GM12878 (cell line): ENCODE measurements around the gene PRKCD. TPM values are rescaled to one million over a fixed set of nuclear protein-coding genes. Genes with fewer than 3 reads are reported as not detected.

Experiments used
- ATAC-seq: fragments of 200-7000 bp; cut with Tn5 transposase; 3 replicates; pipeline ENCODE4 v1.9.1; 2020; ENCODE audit warnings: mild to moderate bottlenecking, moderate library complexity
- BruUV-seq: library from RNA; stranded (reverse); fragments of 400-500 nt; replicated peaks from 2 replicates; lab custom pipeline; 2021; lab: Mats Ljungman, UMichigan
- CTCF ChIA-PET: fragments of 300-600 bp; sonication (Branson Sonifier 250); formaldehyde crosslinking; extraction: SDS; loops from one replicate; lab custom pipeline; 2021; ENCODE audit warnings: inconsistent platforms; lab: Yijun Ruan, JAX
- POLR2A ChIA-PET: fragments of 350-600 bp; formaldehyde crosslinking; extraction: SDS; loops from one replicate; lab custom pipeline; 2021; ENCODE audit warnings: inconsistent platforms; lab: Charles Lee
- RAD21 ChIA-PET: fragments of 300-600 bp; sonication (Branson Sonifier 250); formaldehyde crosslinking; loops from one replicate; lab custom pipeline; 2023; ENCODE audit warnings: antibody characterized with exemption; ENCODE audit not compliant: unreplicated experiment; lab: Charles Lee
- SMC1A ChIA-PET: fragments of 300-600 bp; sonication (Branson Sonifier 250); formaldehyde crosslinking; loops from one replicate; lab custom pipeline; 2023; ENCODE audit not compliant: unreplicated experiment, uncharacterized antibody; lab: Charles Lee
- DNase-seq: peaks from one replicate; pipeline ENCODE4 v3.0.0-alpha.2; 2011; ENCODE audit warnings: low read depth, low spot score
- FAIRE-seq: peaks from 3 replicates; lab custom pipeline; 2011; peaks lifted over from hg19 to GRCh38; lab: Jason Lieb, UNC
- H2AFZ ChIP-seq: 2 replicates; pipeline ENCODE4 v1.6.0; 2011; ENCODE audit warnings: low read depth, low read length, control low read depth; ENCODE audit not compliant: control insufficient read depth
- H3K27ac ChIP-seq: 2 replicates; pipeline ENCODE4 v1.5.1; 2011; ENCODE audit warnings: control low read depth; ENCODE audit not compliant: control insufficient read depth, insufficient read depth
- H3K27me3 ChIP-seq, 2 experiments: replicated peaks in 1 of 2; 2 replicates each; pipeline versions ENCODE4 v1.6.0 to v1.6.1; 2011; ENCODE audit warnings: low read length in 1 of 2; ENCODE audit not compliant: control insufficient read depth in 2 of 2, insufficient read depth in 2 of 2
- H3K36me3 ChIP-seq, 2 experiments: 2 replicates each; pipeline ENCODE4 v1.5.1; 2011; ENCODE audit warnings: low read length in 1 of 2; ENCODE audit not compliant: control insufficient read depth in 2 of 2, insufficient read depth in 2 of 2
- H3K4me1 ChIP-seq: 2 replicates; pipeline ENCODE4 v1.6.1; 2011; ENCODE audit warnings: mild to moderate bottlenecking, low read length, moderate library complexity, mixed read lengths; ENCODE audit not compliant: control insufficient read depth, insufficient read depth
- H3K4me2 ChIP-seq: 2 replicates; pipeline ENCODE4 v1.6.0; 2011; ENCODE audit warnings: control low read depth; ENCODE audit not compliant: control insufficient read depth, insufficient read depth
- H3K4me3 ChIP-seq: fragments of 200-600 bp; sonication (generic); 2 replicates; pipeline ENCODE4 v1.5.1; 2016
- H3K79me2 ChIP-seq: 2 replicates; pipeline ENCODE4 v1.6.0; 2011; ENCODE audit warnings: low read length; ENCODE audit not compliant: control insufficient read depth, insufficient read depth
- H3K9ac ChIP-seq: 2 replicates; pipeline ENCODE4 v1.8.0; 2011; ENCODE audit warnings: low read length, control low read depth, mixed read lengths; ENCODE audit not compliant: control insufficient read depth, insufficient read depth
- H3K9me3 ChIP-seq: replicated peaks from 3 replicates; pipeline ENCODE4 v1.5.1; 2011; ENCODE audit warnings: mild to moderate bottlenecking, low read length; ENCODE audit not compliant: control insufficient read depth, insufficient read depth
- H4K20me1 ChIP-seq: 2 replicates; pipeline ENCODE4 v1.6.0; 2011; ENCODE audit not compliant: control insufficient read depth, insufficient read depth
- BCL11A ChIP-seq: IDR thresholded peaks from 2 replicates; pipeline ENCODE4 v1.6.1; 2011; ENCODE audit warnings: low read depth, low read length
- BRCA1 ChIP-seq: IDR thresholded peaks from 2 replicates; pipeline ENCODE4 v1.6.1; 2011; ENCODE audit warnings: low read depth, low read length, improper control_type of control experiment
- CBX5 ChIP-seq: sonication (generic); IDR thresholded peaks from 2 replicates; pipeline ENCODE4 v1.6.1; 2016; ENCODE audit warnings: low read depth, moderate library complexity, mild to moderate bottlenecking, inconsistent platforms
- CTCF ChIP-seq, 3 experiments: IDR thresholded peaks in 2 of 3; conservative IDR thresholded peaks in 1 of 3; 2 replicates each; pipeline ENCODE4 v1.5.1; 2011; ENCODE audit warnings: low read depth in 3 of 3, low read length in 3 of 3, mild to moderate bottlenecking in 3 of 3, control low read depth in 2 of 3, moderate library complexity in 2 of 3, inconsistent platforms in 1 of 3, mixed read lengths in 1 of 3; ENCODE audit not compliant: control insufficient read depth in 2 of 3, insufficient read depth in 1 of 3; ENCODE audit errors: extremely low read depth in 1 of 3
- FOXK2 ChIP-seq: fragments of 450-650 bp; IDR thresholded peaks from 2 replicates; pipeline ENCODE4 v1.6.1; 2017; ENCODE audit warnings: mild to moderate bottlenecking, moderate library complexity
- IKZF2 ChIP-seq, 2 experiments: fragments of 450-650 bp; IDR thresholded peaks; 2 replicates each; pipeline ENCODE4 v1.6.1; 2017; ENCODE audit warnings: mild to moderate bottlenecking in 2 of 2, moderate library complexity in 2 of 2
- NFYA ChIP-seq: IDR thresholded peaks from 2 replicates; pipeline ENCODE4 v1.6.1; 2011; ENCODE audit warnings: low read depth, mild to moderate bottlenecking, low read length, improper control_type of control experiment, borderline replicate concordance
- NFYB ChIP-seq: IDR thresholded peaks from 2 replicates; pipeline ENCODE4 v1.6.1; 2011; ENCODE audit warnings: low read depth, mild to moderate bottlenecking, low read length, improper control_type of control experiment, moderate library complexity; ENCODE audit not compliant: insufficient read depth
- NRF1 ChIP-seq: conservative IDR thresholded peaks from 2 replicates; pipeline ENCODE4 v1.6.1; 2011; ENCODE audit warnings: mild to moderate bottlenecking, low read depth, low read length, improper control_type of control experiment
- POU2F2 ChIP-seq: IDR thresholded peaks from 3 replicates; pipeline ENCODE4 v1.6.1; 2011; ENCODE audit warnings: low read depth, mild to moderate bottlenecking, low read length, borderline replicate concordance
- SPI1 ChIP-seq: IDR thresholded peaks from 2 replicates; pipeline ENCODE4 v1.6.1; 2011; ENCODE audit warnings: low read depth, mild to moderate bottlenecking, low read length, moderate library complexity, borderline replicate concordance; ENCODE audit not compliant: insufficient read depth
- SUZ12 ChIP-seq: fragments of 200-600 bp; sonication (generic); IDR thresholded peaks from one replicate; pipeline ENCODE4 v1.6.1; 2018; ENCODE audit warnings: antibody characterized with exemption, mild to moderate bottlenecking; ENCODE audit not compliant: unreplicated experiment
- WGBS: methylation state at CpG from one replicate; pipeline ENCODE4 v1.1.6; 2016; ENCODE audit warnings: low lambda C conversion rate; ENCODE audit not compliant: insufficient replicate concordance, insufficient coverage; ENCODE audit errors: missing lambda C conversion rate; 5-methylcytosine and 5-hydroxymethylcytosine counted together
- in situ Hi-C: fragments of 300-500 bp; cut with MboI; formaldehyde crosslinking; loops from 9 replicates; pipeline ENCODE4 v1.14.3; 2018; ENCODE audit warnings: mixed read lengths
- intact Hi-C: fragments of 100-400 bp; cut with micrococcal nuclease; formaldehyde crosslinking; loops from one replicate; pipeline ENCODE4 v1.14.2; 2022; ENCODE audit not compliant: unreplicated experiment
- polyA plus RNA-seq, 11 experiments: library from polyadenylated mRNA; depleted of rRNA in 4 of 11; unstranded in 6 of 11; stranded (reverse) in 5 of 11; fragments of >200 nt; fragmentation: Nextera tagmentation in 4 of 11; fragmentation: Illumina TruSeq in 1 of 11; extraction: Ambion mirVana in 4 of 11; extraction: Trizol in 1 of 11; gene quantifications; 1 replicate in 1 of 11; 2 replicates in 10 of 11; pipeline versions ENCODE4 v1.2.1 to v1.2.3, GENCODE V29; 2011 to 2016; ENCODE audit warnings: inconsistent platforms in 2 of 11, missing spikeins in 2 of 11, low read depth in 1 of 11
- total RNA-seq, 4 experiments: library from RNA; depleted of rRNA in 3 of 4; stranded (reverse); fragments of >200 nt in 3 of 4; fragmentation: Illumina TruSeq in 1 of 4; extraction: Trizol in 1 of 4; gene quantifications; 2 replicates each; pipeline versions ENCODE4 v1.2.1 to v1.2.3, GENCODE V29; 2013 to 2021
- TF ChIP-seq, protein P1 (sequence below): fragments of 450-650 bp; IDR thresholded peaks from 2 replicates; pipeline ENCODE4 v1.6.1; 2016; ENCODE audit warnings: mild to moderate bottlenecking
- TF ChIP-seq, protein P2 (sequence below): fragments of 150-350 bp; IDR thresholded peaks from 2 replicates; pipeline ENCODE4 v1.6.1; 2014; ENCODE audit warnings: mild to moderate bottlenecking, low read depth, low read length

The PRKCD gene
- total and polyA plus RNA-seq, 10 of the 15 experiments (the other 5 are each of a cell fraction or from before 2014, with no cell fraction given), result 10.0 to 114 (median 42.4) TPM

DNA sequence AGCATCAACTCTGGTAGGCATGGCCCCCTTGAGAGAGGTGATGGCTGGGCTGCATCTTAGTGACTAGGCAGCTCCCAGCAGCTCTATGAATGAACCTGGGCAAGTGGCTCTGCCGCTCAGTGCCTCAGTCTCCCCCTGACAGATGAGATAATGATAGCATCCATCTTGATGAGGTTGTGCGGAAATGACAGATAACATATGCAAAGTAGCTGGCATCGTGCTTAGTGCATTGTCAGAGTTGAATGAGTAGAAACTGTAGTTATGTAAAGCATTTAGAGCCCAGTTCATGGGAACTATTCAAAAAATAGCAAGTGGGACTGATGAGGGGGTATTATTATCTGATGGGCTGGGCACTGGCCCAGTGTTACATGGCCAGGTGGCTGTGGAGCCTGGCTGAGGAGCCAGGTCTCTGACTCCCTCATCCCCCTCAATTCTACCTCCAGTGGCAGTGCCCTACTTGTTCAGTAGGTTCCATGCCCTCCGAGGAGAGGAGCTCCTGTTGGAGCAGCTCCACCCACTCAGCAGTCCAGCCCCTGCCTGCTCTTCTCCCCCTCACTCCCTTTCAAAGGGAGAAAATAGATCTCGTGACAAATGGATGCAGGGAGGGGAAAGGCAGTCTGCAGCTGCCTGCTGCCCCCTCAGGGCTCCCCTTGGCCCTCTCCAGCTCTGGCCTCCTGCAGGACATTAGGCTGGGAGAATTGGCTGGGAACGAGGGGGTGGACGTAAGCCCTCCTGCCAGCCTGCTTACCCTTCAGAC is 6.6 kb downstream of the PRKCD start (continued):
- TF ChIP-seq, protein P1, sequence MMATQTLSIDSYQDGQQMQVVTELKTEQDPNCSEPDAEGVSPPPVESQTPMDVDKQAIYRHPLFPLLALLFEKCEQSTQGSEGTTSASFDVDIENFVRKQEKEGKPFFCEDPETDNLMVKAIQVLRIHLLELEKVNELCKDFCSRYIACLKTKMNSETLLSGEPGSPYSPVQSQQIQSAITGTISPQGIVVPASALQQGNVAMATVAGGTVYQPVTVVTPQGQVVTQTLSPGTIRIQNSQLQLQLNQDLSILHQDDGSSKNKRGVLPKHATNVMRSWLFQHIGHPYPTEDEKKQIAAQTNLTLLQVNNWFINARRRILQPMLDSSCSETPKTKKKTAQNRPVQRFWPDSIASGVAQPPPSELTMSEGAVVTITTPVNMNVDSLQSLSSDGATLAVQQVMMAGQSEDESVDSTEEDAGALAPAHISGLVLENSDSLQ, result peak; percentile 39; the same call in 1 of the 2 replicates
- no peak for TF ChIP-seq NFYA
- TF ChIP-seq, protein P2, sequence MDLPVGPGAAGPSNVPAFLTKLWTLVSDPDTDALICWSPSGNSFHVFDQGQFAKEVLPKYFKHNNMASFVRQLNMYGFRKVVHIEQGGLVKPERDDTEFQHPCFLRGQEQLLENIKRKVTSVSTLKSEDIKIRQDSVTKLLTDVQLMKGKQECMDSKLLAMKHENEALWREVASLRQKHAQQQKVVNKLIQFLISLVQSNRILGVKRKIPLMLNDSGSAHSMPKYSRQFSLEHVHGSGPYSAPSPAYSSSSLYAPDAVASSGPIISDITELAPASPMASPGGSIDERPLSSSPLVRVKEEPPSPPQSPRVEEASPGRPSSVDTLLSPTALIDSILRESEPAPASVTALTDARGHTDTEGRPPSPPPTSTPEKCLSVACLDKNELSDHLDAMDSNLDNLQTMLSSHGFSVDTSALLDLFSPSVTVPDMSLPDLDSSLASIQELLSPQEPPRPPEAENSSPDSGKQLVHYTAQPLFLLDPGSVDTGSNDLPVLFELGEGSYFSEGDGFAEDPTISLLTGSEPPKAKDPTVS, result no peak

- H3K4me2 ChIP-seq, result peak overlapping the region; percentile 77
- in situ Hi-C loops, result no loop called here
- no peak for TF ChIP-seq SPI1
- TF ChIP-seq NFYB, result no peak
- no peak for TF ChIP-seq SUZ12
- TF ChIP-seq CBX5, result no peak
- no peak for TF ChIP-seq POU2F2
- no peak for TF ChIP-seq IKZF2 (IDR thresholded peaks at IDR 0.05)
- no peak for TF ChIP-seq BRCA1
- no peak for TF ChIP-seq NRF1
- TF ChIP-seq CTCF (IDR thresholded peaks at IDR 0.05 in 2 of 3, conservative IDR thresholded peaks at IDR 0.05 in 1 of 3; ENCODE audit: control insufficient read depth in 2 of 3, extremely low read depth in 1 of 3, insufficient read depth in 1 of 3, low read depth in 3 of 3, low read length in 3 of 3), result no peak
- no peak for TF ChIP-seq BCL11A
- no peak for TF ChIP-seq FOXK2
Measured at GRCh38 chr3:53168175-53168923, 7.3 kb downstream of the PRKCD start.

More at GRCh38 chr3:53168175-53168923, 7.3 kb downstream of the PRKCD start:
- ChIA-PET SMC1A (interaction anchor here (0.8 to 4.2 kb wide), 10 partner anchors 8 to 46 kb away, joined by 3 to 30 read pairs (median 4); partner anchors contain the start of gene PRKCD), POLR2A (interaction anchor here (0.6 to 4.8 kb wide), 7 partner anchors 9 to 119 kb away, joined by 3 to 32 read pairs (median 6); partner anchors contain the start of gene PRKCD), CTCF (interaction anchor here (0.6 to 11.6 kb wide), 10 partner anchors 9 to 121 kb away, joined by 3 to 125 read pairs (median 8); partner anchors contain the start of gene PRKCD), RAD21 (interaction anchor here (1.0 to 5.3 kb wide), 9 partner anchors 8 to 65 kb away, joined by 3 to 44 read pairs (median 12); partner anchors contain the start of gene PRKCD)
- H3K4me1 ChIP-seq, result peaks cover 93% of the 10 kb centered on the region
- H3K79me2 ChIP-seq, result peaks cover 100% of the 10 kb centered on the region
- FAIRE-seq, result no peak
- no peaks in the 10 kb centered on the region for H3K9me3 ChIP-seq
- intact Hi-C loops, result no loop called here
- WGBS, result 78% methylated on average over 11 of the region's 15 CpGs
- peaks cover 5% of the 10 kb centered on the region for H4K20me1 ChIP-seq
- ATAC-seq, result no peak
- BruUV-seq, result no TSS peak
- peak overlapping the region; percentile 45; the same call in 1 of the 2 replicates for H3K9ac ChIP-seq
- peak overlapping the region; percentile 81 for H3K27ac ChIP-seq
- DNase-seq, result no peak
- peak overlapping the region; percentile 68; the same call in 1 of the 2 replicates for H3K4me3 ChIP-seq
- peaks cover 15 to 16% of the 10 kb centered on the region in 2 experiments for H3K36me3 ChIP-seq
- H2AFZ ChIP-seq, result no peak overlapping the region
- H3K27me3 ChIP-seq, result no peaks in the 10 kb centered on the region
